B cell (primary cell): ENCODE data around the gene HJURP. TPM values are rescaled to one million over a fixed set of nuclear protein-coding genes. Genes with fewer than 3 reads are reported as not detected.

ENCODE experiments used
- ATAC-seq: fragments of 200-7000 bp; cut with Tn5 transposase; one replicate; pipeline ENCODE4 v1.10.0; 2021; ENCODE audit warnings: low read depth, mild to moderate bottlenecking, moderate number of reproducible peaks, moderate library complexity
- CTCF ChIA-PET: fragments of 350-600 bp; sonication (Branson Sonifier 250); formaldehyde crosslinking; loops from one replicate; lab custom pipeline; 2021; ENCODE audit warnings: antibody characterized with exemption, inconsistent platforms; lab: Charles Lee
- POLR2A ChIA-PET: fragments of 350-600 bp; sonication (Branson Sonifier 250); formaldehyde crosslinking; loops from one replicate; lab custom pipeline; 2021; ENCODE audit warnings: antibody characterized with exemption; lab: Charles Lee
- DNase-seq: peaks from one replicate; pipeline ENCODE4 v3.0.0; 2013
- H2AFZ ChIP-seq: 2 replicates; pipeline ENCODE4 v1.6.1; 2012; ENCODE audit warnings: mild to moderate bottlenecking, low read depth, low read length; ENCODE audit not compliant: insufficient read depth, poor library complexity, severe bottlenecking
- H3K27ac ChIP-seq, 2 donors: 1 replicate in 1 of 2; 2 replicates in 1 of 2; pipeline ENCODE4 v1.5.1; 2012 to 2013; ENCODE audit warnings: low read length in 2 of 2, mild to moderate bottlenecking in 2 of 2, moderate library complexity in 1 of 2
- H3K27me3 ChIP-seq, 4 experiments: fragments of 200-600 bp in 1 of 4; sonication (generic) in 1 of 4; replicated peaks in 1 of 4; 1 replicate in 2 of 4; 2 replicates in 2 of 4; pipeline versions ENCODE4 v1.6.1 to v1.7.0; 2013 to 2016; ENCODE audit warnings: low read length in 3 of 4, mild to moderate bottlenecking in 2 of 4, mixed read lengths in 1 of 4, moderate library complexity in 1 of 4; ENCODE audit not compliant: insufficient read depth in 4 of 4, control insufficient read depth in 3 of 4; ENCODE audit errors: control extremely low read depth in 1 of 4
- H3K36me3 ChIP-seq, 2 experiments: replicated peaks in 1 of 2; 1 replicate in 1 of 2; 2 replicates in 1 of 2; pipeline versions ENCODE4 v1.6.1 to v1.7.1; 2013; ENCODE audit warnings: low read length in 1 of 2; ENCODE audit not compliant: insufficient read depth in 2 of 2, control insufficient read depth in 1 of 2; ENCODE audit errors: control extremely low read depth in 1 of 2, extremely low read depth in 1 of 2
- H3K4me1 ChIP-seq, 2 donors: fragments of 200-600 bp in 1 of 2; sonication (generic) in 1 of 2; 1 replicate in 1 of 2; 2 replicates in 1 of 2; pipeline versions ENCODE4 v1.5.1 to v1.6.1; 2013 to 2017; ENCODE audit warnings: low read length in 2 of 2; ENCODE audit not compliant: control insufficient read depth in 2 of 2, insufficient read depth in 2 of 2
- H3K4me2 ChIP-seq: replicated peaks from 2 replicates; pipeline ENCODE3; 2012; ENCODE audit warnings: mild to moderate bottlenecking, low read depth, low read length; ENCODE audit not compliant: poor library complexity, severe bottlenecking
- H3K4me3 ChIP-seq, 5 experiments: fragments of 200-600 bp in 1 of 5; sonication (generic) in 1 of 5; 1 replicate in 3 of 5; 2 replicates in 2 of 5; pipeline versions ENCODE4 v1.5.1 to v1.7.0; 2011 to 2016; ENCODE audit warnings: low read length in 4 of 5, mild to moderate bottlenecking in 4 of 5, low read depth in 2 of 5, control low read depth in 1 of 5, moderate library complexity in 1 of 5; ENCODE audit not compliant: insufficient read depth in 1 of 5; ENCODE audit errors: control extremely low read depth in 1 of 5, extremely low read depth in 1 of 5
- H3K79me2 ChIP-seq: fragments of 200-600 bp; sonication (generic); one replicate; pipeline ENCODE4 v1.6.0; 2016; ENCODE audit warnings: low read length; ENCODE audit not compliant: control insufficient read depth, insufficient read depth
- H3K9ac ChIP-seq: fragments of 200-600 bp; sonication (generic); 2 replicates; pipeline ENCODE4 v1.6.1; 2017; ENCODE audit warnings: mild to moderate bottlenecking, low read length, moderate library complexity
- H3K9me3 ChIP-seq, 3 donors: one replicate each; pipeline versions ENCODE4 v1.6.1 to v1.7.1; 2013; ENCODE audit warnings: low read length in 2 of 3; ENCODE audit not compliant: control insufficient read depth in 2 of 3, insufficient read depth in 1 of 3; ENCODE audit errors: control extremely low read depth in 1 of 3
- H4K20me1 ChIP-seq: 2 replicates; pipeline ENCODE4 v1.6.0; 2012; ENCODE audit warnings: mild to moderate bottlenecking, low read length; ENCODE audit not compliant: insufficient read depth, control insufficient read depth, poor library complexity, severe bottlenecking
- H3K27ac Mint-ChIP-seq: one replicate; pipeline ENCODE4 v1.8.0; 2021; ENCODE audit warnings: mixed read lengths
- H3K27me3 Mint-ChIP-seq: one replicate; pipeline ENCODE4 v1.8.0; 2021; ENCODE audit warnings: mixed read lengths
- H3K4me1 Mint-ChIP-seq: one replicate; pipeline ENCODE4 v1.8.0; 2021; ENCODE audit warnings: mixed read lengths
- H3K4me3 Mint-ChIP-seq: one replicate; pipeline ENCODE4 v1.8.0; 2021; ENCODE audit warnings: mixed read lengths
- H3K9me3 Mint-ChIP-seq: one replicate; pipeline ENCODE4 v1.8.0; 2022; ENCODE audit warnings: mixed read lengths; ENCODE audit not compliant: insufficient read depth
- CTCF ChIP-seq: fragments of 200-600 bp; IDR thresholded peaks from one replicate; pipeline ENCODE4 v1.8.0; 2022; ENCODE audit warnings: antibody characterized with exemption, mild to moderate bottlenecking
- EZH2 ChIP-seq: IDR thresholded peaks from 2 replicates; pipeline ENCODE4 v1.6.1; 2012; ENCODE audit warnings: borderline replicate concordance, low read depth, mild to moderate bottlenecking, moderate library complexity, low read length; ENCODE audit not compliant: insufficient read depth, poor library complexity, severe bottlenecking
- WGBS: methylation state at CpG from one replicate; pipeline ENCODE4 v1.1.5; 2013; ENCODE audit warnings: missing lambda C conversion rate; ENCODE audit not compliant: insufficient coverage; 5-methylcytosine and 5-hydroxymethylcytosine counted together
- intact Hi-C: fragments of 100-400 bp; cut with micrococcal nuclease; formaldehyde crosslinking; loops from one replicate; pipeline ENCODE4 v1.10.0; 2022
- polyA plus RNA-seq: library from polyadenylated mRNA; depleted of rRNA; stranded (reverse); fragments of >200 nt; gene quantifications from 2 replicates; pipeline ENCODE4 v1.2.3, GENCODE V29; 2012
- total RNA-seq, 2 donors: library from RNA; stranded (reverse); fragments of 120-200 nt in 1 of 2; gene quantifications; 1 replicate in 1 of 2; 2 replicates in 1 of 2; pipeline versions ENCODE4 v1.2.3 to v1.2.4, GENCODE V29; 2013 to 2022

The HJURP gene
- total and polyA plus RNA-seq, 2 donors (not counting 1 experiment from before 2014, with no cell fraction given), result 0.42 to 0.73 TPM

GRCh38 chr2:233822781-233823730 is 31.3 kb downstream of the HJURP start:
- Histone ChIP-seq H2AFZ (no peak overlapping the region), H3K9me3 (no peaks in the 10 kb centered on the region), H3K4me3 (no peak overlapping the region), H3K4me1 (no peaks in the 10 kb centered on the region), H3K27me3 (no peaks in the 10 kb centered on the region), H3K4me2 (no peak overlapping the region), H3K36me3 (no peaks in the 10 kb centered on the region), H3K9ac (no peak overlapping the region), H3K79me2 (no peaks in the 10 kb centered on the region), H3K27ac (no peak overlapping the region), H4K20me1 (no peaks in the 10 kb centered on the region)
- CTCF ChIA-PET, result no interaction called here
- Mint-ChIP-seq H3K4me3 (no peak overlapping the region), H3K4me1 (no peaks in the 10 kb centered on the region), H3K27me3 (peaks cover 7% of the 10 kb centered on the region), H3K27ac (no peak overlapping the region), H3K9me3 (peaks cover 1% of the 10 kb centered on the region)
- POLR2A ChIA-PET, result no interaction called here
- DNase-seq (no peak), ATAC-seq (no peak)
- TF ChIP-seq CTCF, result no peak
- no peak for TF ChIP-seq EZH2
- intact Hi-C loops, result no loop called here
- WGBS, result 94% methylated on average over 24 of the region's 25 CpGs

GRCh38 chr2:233822101-233822771 is 32.1 kb downstream of the HJURP start:
- Mint-ChIP-seq H3K9me3 (peaks cover 1% of the 10 kb centered on the region), H3K27me3 (peaks cover 9% of the 10 kb centered on the region), H3K4me3 (no peak overlapping the region), H3K4me1 (no peaks in the 10 kb centered on the region), H3K27ac (no peak overlapping the region)
- no peak overlapping the region for H3K27ac ChIP-seq
- H3K4me2 ChIP-seq, result no peak overlapping the region
- DNase-seq (no peak), ATAC-seq (no peak)
- WGBS, result 92% methylated on average over 21 of the region's 21 CpGs
- no peaks in the 10 kb centered on the region for H4K20me1 ChIP-seq
- POLR2A ChIA-PET, result no interaction called here
- H3K36me3 ChIP-seq, result no peaks in the 10 kb centered on the region
- H3K9me3 ChIP-seq, result no peaks in the 10 kb centered on the region
- CTCF ChIA-PET, result no interaction called here
- H3K4me1 ChIP-seq, result no peaks in the 10 kb centered on the region
- H2AFZ ChIP-seq, result no peak overlapping the region
- no peak overlapping the region for H3K4me3 ChIP-seq
- no peak overlapping the region for H3K9ac ChIP-seq
- no peaks in the 10 kb centered on the region for H3K27me3 ChIP-seq
- no peaks in the 10 kb centered on the region for H3K79me2 ChIP-seq
- intact Hi-C loops, result no loop called here
- TF ChIP-seq EZH2, result no peak
